HCT116 (cell line): Measurements from ENCODE around the gene PELI3. TPM values are rescaled to one million over a fixed set of nuclear protein-coding genes. Genes with fewer than 3 reads are reported as not detected.
"Not testable (repeated sequence)": the region's sequence is repeated elsewhere in the genome, so short reads cannot be mapped to it uniquely, and the experiment has no call there.

Experiments used
- ATAC-seq: fragments of 200-7000 bp; cut with Tn5 transposase; 2 replicates; pipeline ENCODE4 v1.9.1; 2020; ENCODE audit warnings: mild to moderate bottlenecking, moderate library complexity
- BruUV-seq: library from RNA; stranded (reverse); fragments of 400-500 nt; replicated peaks from 2 replicates; lab custom pipeline; 2021; lab: Mats Ljungman, UMichigan
- CTCF ChIA-PET: fragments of 300-600 bp; sonication (Branson Sonifier 250); formaldehyde crosslinking; loops from one replicate; lab custom pipeline; 2021; ENCODE audit warnings: antibody characterized with exemption; lab: Charles Lee
- POLR2A ChIA-PET: fragments of 300-600, 350-600 bp; sonication (Branson Sonifier 250); formaldehyde crosslinking; loops from one replicate; lab custom pipeline; 2021; ENCODE audit warnings: antibody characterized with exemption; lab: Charles Lee
- RAD21 ChIA-PET, 2 experiments: fragments of 300-600 bp; sonication (Branson Sonifier 250); formaldehyde crosslinking; loops; one replicate each; lab custom pipeline; 2023; ENCODE audit warnings: low total read pairs in 2 of 2; ENCODE audit not compliant: uncharacterized antibody in 2 of 2, unreplicated experiment in 2 of 2, low non-redundant PET in 1 of 2; lab: Charles Lee
- DNase-seq: peaks from one replicate; pipeline ENCODE4 v3.0.0-alpha.2; 2010; ENCODE audit warnings: low read depth, low spot score
- H2AFZ ChIP-seq: fragments of 200-600 bp; shearing (Covaris generic), sonication (generic); 2 replicates; pipeline ENCODE4 v1.6.1; 2017; ENCODE audit warnings: low read depth, mixed run types, mixed read lengths, antibody characterized with exemption, low read length; ENCODE audit not compliant: poor library complexity, severe bottlenecking
- H3K27ac ChIP-seq: 2 replicates; pipeline ENCODE4 v1.5.1; 2012; ENCODE audit warnings: low read depth, low read length
- H3K27me3 ChIP-seq: fragments of 200-600 bp; sonication (generic); 2 replicates; pipeline ENCODE4 v1.6.1; 2016; ENCODE audit warnings: mixed run types, low read length, mixed read lengths; ENCODE audit not compliant: insufficient read depth
- H3K36me3 ChIP-seq, 2 experiments: fragments of 200-500 bp in 1 of 2; fragments of 200-600 bp in 1 of 2; sonication (Bioruptor generic) in 1 of 2; sonication (generic) in 1 of 2; 2 replicates each; pipeline versions ENCODE4 v1.5.1 to v1.6.1; 2014 to 2016; ENCODE audit warnings: low read length in 2 of 2, inconsistent platforms in 1 of 2, mixed read lengths in 1 of 2, mixed run types in 1 of 2; ENCODE audit not compliant: insufficient read depth in 2 of 2, control insufficient read depth in 1 of 2
- H3K4me1 ChIP-seq, 2 experiments: fragments of 200-600 bp in 1 of 2; sonication (generic) in 1 of 2; 2 replicates each; pipeline versions ENCODE4 v1.5.1 to v1.6.1; 2012 to 2017; ENCODE audit warnings: low read length in 2 of 2, inconsistent platforms in 1 of 2, mild to moderate bottlenecking in 1 of 2, mixed read lengths in 1 of 2, mixed run types in 1 of 2, moderate library complexity in 1 of 2; ENCODE audit not compliant: insufficient read depth in 2 of 2, control insufficient read depth in 1 of 2
- H3K4me2 ChIP-seq: fragments of 200-600 bp; sonication (generic); 2 replicates; pipeline ENCODE4 v1.6.1; 2017; ENCODE audit warnings: mixed run types, low read length, mixed read lengths
- H3K4me3 ChIP-seq, 2 experiments: fragments of 200-600 bp in 1 of 2; sonication (generic) in 1 of 2; replicated peaks in 1 of 2; 2 replicates each; pipeline ENCODE4 v1.5.1; 2011 to 2016; ENCODE audit warnings: low read length in 2 of 2, control low read depth in 1 of 2, low read depth in 1 of 2, mild to moderate bottlenecking in 1 of 2, mixed read lengths in 1 of 2, mixed run types in 1 of 2
- H3K79me2 ChIP-seq: fragments of 200-600 bp; sonication (generic); 2 replicates; pipeline ENCODE4 v1.6.1; 2017; ENCODE audit warnings: mild to moderate bottlenecking, mixed run types, low read length, moderate library complexity, mixed read lengths; ENCODE audit not compliant: insufficient read depth
- H3K9ac ChIP-seq: fragments of 200-600 bp; sonication (generic); 2 replicates; pipeline ENCODE4 v1.6.1; 2016; ENCODE audit warnings: low read length, mixed read lengths
- H3K9me2 ChIP-seq: fragments of 200-600 bp; sonication (generic), shearing (Covaris generic); 2 replicates; pipeline ENCODE4 v1.6.1; 2017; ENCODE audit warnings: mixed run types, mild to moderate bottlenecking, moderate library complexity; ENCODE audit not compliant: insufficient read depth
- H3K9me3 ChIP-seq, 2 experiments: fragments of 200-500 bp in 1 of 2; fragments of 200-600 bp in 1 of 2; sonication (Bioruptor generic) in 1 of 2; sonication (generic) in 1 of 2; 2 replicates each; pipeline ENCODE4 v1.6.1; 2014 to 2017; ENCODE audit warnings: low read length in 2 of 2, mixed read lengths in 2 of 2, inconsistent platforms in 1 of 2, low read depth in 1 of 2, mild to moderate bottlenecking in 1 of 2, mixed run types in 1 of 2, moderate library complexity in 1 of 2; ENCODE audit not compliant: control insufficient read depth in 1 of 2, insufficient read depth in 1 of 2
- H4K20me1 ChIP-seq: fragments of 200-600 bp; sonication (generic), shearing (Covaris generic); 2 replicates; pipeline ENCODE4 v1.6.1; 2017; ENCODE audit warnings: mixed run types, mild to moderate bottlenecking, moderate library complexity; ENCODE audit not compliant: insufficient read depth
- CBX3 ChIP-seq: IDR thresholded peaks from 2 replicates; pipeline ENCODE4 v1.6.1; 2012; ENCODE audit warnings: low read depth
- CEBPB ChIP-seq: IDR thresholded peaks from 2 replicates; pipeline ENCODE4 v1.6.1; 2012; ENCODE audit warnings: low read depth
- CTCF ChIP-seq, 3 experiments: fragments of 200-600 bp in 1 of 3; sonication (generic) in 1 of 3; IDR thresholded peaks in 2 of 3; conservative IDR thresholded peaks in 1 of 3; 2 replicates each; pipeline ENCODE4 v1.5.1; 2012 to 2017; ENCODE audit warnings: low read depth in 2 of 3, low read length in 2 of 3, antibody characterized with exemption in 1 of 3, borderline replicate concordance in 1 of 3, control low read depth in 1 of 3, mild to moderate bottlenecking in 1 of 3, mixed read lengths in 1 of 3, mixed run types in 1 of 3, moderate library complexity in 1 of 3; ENCODE audit not compliant: insufficient read depth in 1 of 3
- FOSL1 ChIP-seq: IDR thresholded peaks from 2 replicates; pipeline ENCODE4 v1.6.1; 2012; ENCODE audit warnings: low read depth
- JUND ChIP-seq: IDR thresholded peaks from 2 replicates; pipeline ENCODE4 v1.6.1; 2012
- MAX ChIP-seq: IDR thresholded peaks from 2 replicates; pipeline ENCODE4 v1.6.1; 2012
- POLR2A ChIP-seq: IDR thresholded peaks from 2 replicates; pipeline ENCODE4 v1.7.0; 2011; ENCODE audit warnings: borderline replicate concordance; ENCODE audit not compliant: insufficient read depth, insufficient read length; ENCODE audit errors: extremely low read depth
- REST ChIP-seq: IDR thresholded peaks from 2 replicates; pipeline ENCODE4 v1.6.1; 2012; ENCODE audit warnings: low read depth
- SP1 ChIP-seq: IDR thresholded peaks from 2 replicates; pipeline ENCODE4 v1.6.1; 2012; ENCODE audit warnings: low read depth
- TCF7L2 ChIP-seq: IDR thresholded peaks from 2 replicates; pipeline ENCODE4 v1.7.0; 2011; ENCODE audit warnings: borderline replicate concordance, inconsistent platforms; ENCODE audit not compliant: insufficient read depth, insufficient read length; ENCODE audit errors: extremely low read depth
- YY1 ChIP-seq: IDR thresholded peaks from 2 replicates; pipeline ENCODE4 v1.6.1; 2011; ENCODE audit warnings: low read length, low read depth, moderate library complexity, mild to moderate bottlenecking; ENCODE audit not compliant: insufficient replicate concordance; ENCODE audit errors: extremely low read depth
- ZFX ChIP-seq: fragments of 450-650 bp; IDR thresholded peaks from 2 replicates; pipeline ENCODE4 v1.6.1; 2017
- intact Hi-C: fragments of 100-400 bp; cut with micrococcal nuclease; formaldehyde crosslinking; loops from 2 replicates; pipeline ENCODE4 v1.10.0; 2022
- total RNA-seq: library from RNA; stranded (reverse); gene quantifications from one replicate; pipeline ENCODE4 v1.2.1, GENCODE V29; 2021; ENCODE audit not compliant: unreplicated experiment

The PELI3 gene
- total RNA-seq, 1 experiment from 2014 or later: 12.8 TPM

- H3K4me2 ChIP-seq, ATAC-seq, H3K4me3 ChIP-seq, H4K20me1 ChIP-seq, H3K36me3 ChIP-seq, DNase-seq, H3K27ac ChIP-seq, intact Hi-C loops, H3K9ac ChIP-seq, RAD21 ChIA-PET, H2AFZ ChIP-seq, POLR2A ChIA-PET, H3K27me3 ChIP-seq, H3K79me2 ChIP-seq, H3K9me3 ChIP-seq, BruUV-seq, H3K9me2 ChIP-seq: not testable (repeated sequence)
- H3K4me1 ChIP-seq: peaks cover 8 to 19% of the 10 kb centered on the region in 2 experiments
- CTCF ChIA-PET: interaction anchor here (1.2 kb wide), 1 partner anchor 25 kb away, joined by 3 read pairs; the partner anchor contains the start of gene MRPL11
Observed at GRCh38 chr11:66464116-66464515, 2.6 kb upstream of the PELI3 start.

GRCh38 chr11:66464916-66465315, 1.8 kb upstream of the PELI3 start:
- RAD21 ChIA-PET: no interaction called here
- H2AFZ ChIP-seq: no peak overlapping the region
- H3K9me2 ChIP-seq: no peaks in the 10 kb centered on the region
- no peaks in the 10 kb centered on the region for H4K20me1 ChIP-seq
- peaks cover 8 to 19% of the 10 kb centered on the region in 2 experiments for H3K4me1 ChIP-seq
- no peak overlapping the region for H3K4me2 ChIP-seq
- DNase-seq (no peak), ATAC-seq (no peak)
- no peak overlapping the region for H3K9ac ChIP-seq
- BruUV-seq: no TSS peak
- H3K4me3 ChIP-seq: no peak overlapping the region
- H3K9me3 ChIP-seq: peaks cover 6 to 7% of the 10 kb centered on the region in 2 experiments; a peak in 1 of 4 replicates
- H3K27me3 ChIP-seq: no peaks in the 10 kb centered on the region
- intact Hi-C loops: no loop called here
- POLR2A ChIA-PET: interaction anchor here (0.6 kb wide), 1 partner anchor 10 kb away, joined by 3 read pairs; no protein-coding TSS in a partner anchor
- H3K79me2 ChIP-seq: peaks cover 8% of the 10 kb centered on the region; the same call in 1 of the 2 replicates
- CTCF ChIA-PET: interaction anchor here (0.7 kb wide), 1 partner anchor 14 kb away, joined by 3 read pairs; no protein-coding TSS in a partner anchor
- no peaks in the 10 kb centered on the region for H3K36me3 ChIP-seq
- no peak overlapping the region for H3K27ac ChIP-seq
- TF ChIP-seq ZFX (no peak), SP1 (no peak), FOSL1 (no peak), POLR2A (no peak), JUND (no peak), CBX3 (no peak), YY1 (no peak), CEBPB (no peak), CTCF (IDR thresholded peaks at IDR 0.05 in 2 of 3, conservative IDR thresholded peaks at IDR 0.05 in 1 of 3; ENCODE audit: borderline replicate concordance in 1 of 3, insufficient read depth in 1 of 3, low read depth in 2 of 3, low read length in 2 of 3) (no peak), TCF7L2 (no peak), REST (no peak), MAX (no peak)
